Measurements from ENCODE around the gene BACH1. TPM values are rescaled to one million over a fixed set of nuclear protein-coding genes. Genes with fewer than 3 reads are reported as not detected.

Gene BACH1
- total RNA-seq, 1 donor, result 112 TPM

- no peak for TF ChIP-seq CTCF (IDR thresholded peaks at IDR 0.05; ENCODE audit: insufficient read depth, low read depth, low read length)
- H3K4me3 ChIP-seq (ENCODE audit: low read depth, low read length), result no peak overlapping the region
- no peak for DNase-seq (ENCODE audit: low read depth)
Measured at GRCh38 chr21:29320031-29320430, 21.3 kb downstream of the BACH1 start.

- no peak for DNase-seq (ENCODE audit: low read depth)
- no peak for TF ChIP-seq CTCF (IDR thresholded peaks at IDR 0.05; ENCODE audit: insufficient read depth, low read depth, low read length)
Measured at GRCh38 chr21:29321217-29321616, 22.5 kb downstream of the BACH1 start.

GRCh38 chr21:29321932-29322928 lies 23.5 kb downstream of the BACH1 start:
- DNase-seq (ENCODE audit: low read depth), result no peak
- H3K4me3 ChIP-seq (ENCODE audit: low read depth, low read length), result no peak overlapping the region

More at GRCh38 chr21:29321217-29321616, 22.5 kb downstream of the BACH1 start:
- H3K4me3 ChIP-seq (ENCODE audit: low read depth, low read length), result no peak overlapping the region

DNA sequence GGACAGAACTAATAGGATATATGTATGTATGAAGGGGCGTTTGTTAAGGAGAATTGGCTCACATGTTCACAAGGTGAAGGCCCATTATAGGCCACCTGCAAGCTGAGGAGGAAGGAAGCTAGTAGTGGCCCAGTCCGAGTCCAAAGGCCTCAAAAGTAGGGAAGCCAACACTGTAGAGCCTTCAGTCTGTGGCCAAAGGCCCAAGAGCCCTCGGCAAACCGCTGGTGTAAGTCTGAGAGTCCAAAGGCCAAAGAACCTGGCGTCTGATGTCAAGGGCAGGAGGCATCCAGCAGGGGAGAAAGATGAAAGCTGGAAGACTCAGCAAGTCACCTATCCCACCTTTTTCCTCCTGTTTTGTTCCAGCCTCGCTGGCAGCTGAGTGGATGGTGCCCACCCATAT lies 24.5 kb downstream of the BACH1 start:
- H3K4me3 ChIP-seq (ENCODE audit: low read depth, low read length), result no peak overlapping the region
- no peak for DNase-seq (ENCODE audit: low read depth)
- TF ChIP-seq CTCF (IDR thresholded peaks at IDR 0.05; ENCODE audit: insufficient read depth, low read depth, low read length), result no peak

More at GRCh38 chr21:29321932-29322928, 23.5 kb downstream of the BACH1 start:
- no peak for TF ChIP-seq CTCF (IDR thresholded peaks at IDR 0.05; ENCODE audit: insufficient read depth, low read depth, low read length)

DNA sequence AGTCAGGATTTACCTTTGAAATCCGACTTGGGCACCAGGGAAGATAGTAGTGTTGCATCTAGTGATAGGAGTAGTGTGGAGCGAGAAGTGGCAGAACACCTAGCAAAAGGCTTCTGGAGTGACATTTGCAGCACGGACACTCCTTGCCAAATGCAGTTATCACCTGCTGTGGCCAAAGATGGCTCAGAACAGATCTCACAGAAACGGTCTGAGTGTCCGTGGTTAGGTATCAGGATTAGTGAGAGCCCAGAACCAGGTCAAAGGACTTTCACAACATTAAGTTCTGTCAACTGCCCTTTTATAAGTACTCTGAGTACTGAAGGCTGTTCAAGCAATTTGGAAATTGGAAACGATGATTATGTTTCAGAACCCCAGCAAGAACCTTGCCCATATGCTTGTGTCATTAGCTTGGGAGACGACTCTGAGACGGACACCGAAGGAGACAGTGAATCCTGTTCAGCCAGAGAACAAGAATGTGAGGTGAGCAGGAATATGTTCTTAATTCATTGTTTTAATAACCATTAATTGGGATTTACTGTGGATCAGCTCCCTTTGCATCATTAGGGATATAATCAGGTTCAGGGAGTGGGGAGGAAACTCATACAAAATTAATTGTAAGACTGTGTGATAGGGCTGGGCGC lies 28.3 kb downstream of the BACH1 start:
- no peak overlapping the region for H3K4me3 ChIP-seq (ENCODE audit: low read depth, low read length)
- DNase-seq (ENCODE audit: low read depth), result no peak
- no peak for TF ChIP-seq CTCF (IDR thresholded peaks at IDR 0.05; ENCODE audit: insufficient read depth, low read depth, low read length)

GRCh38 chr21:29329406-29329805 lies 30.7 kb downstream of the BACH1 start:
- no peak for TF ChIP-seq CTCF (IDR thresholded peaks at IDR 0.05; ENCODE audit: insufficient read depth, low read depth, low read length)
- no peak for DNase-seq (ENCODE audit: low read depth)
- no peak overlapping the region for H3K4me3 ChIP-seq (ENCODE audit: low read depth, low read length)

Measured in fibroblast of villous mesenchyme (primary cell).